Measurements from ENCODE around the gene HGFAC.
"Not testable (repeated sequence)": the region's sequence is repeated elsewhere in the genome, so short reads cannot be mapped to it uniquely, and the experiment has no call there.

Gene HGFAC

GRCh38 chr4:3444351-3445110, 2.8 kb downstream of the HGFAC start:
- peak; percentile 18 for DNase-seq

GRCh38 chr4:3445111-3445820, 3.5 kb downstream of the HGFAC start:
- DNase-seq = peak; percentile 33

- peak; percentile 15 for DNase-seq
Measured at GRCh38 chr4:3445829-3446545, 4.2 kb downstream of the HGFAC start.

- DNase-seq = peak; percentile 45
Measured at GRCh38 chr4:3446631-3447320, 5.0 kb downstream of the HGFAC start.

- DNase-seq = peak; percentile 24
Measured at GRCh38 chr4:3447431-3448395, 5.9 kb downstream of the HGFAC start.

- no peak for DNase-seq
Measured at GRCh38 chr4:3449047-3449573, 7.3 kb downstream of the HGFAC start.

GRCh38 chr4:3449574-3450534, 8.1 kb downstream of the HGFAC start:
- peak; percentile 10 for DNase-seq

- DNase-seq = no peak
Measured at GRCh38 chr4:3450643-3451042, 8.9 kb downstream of the HGFAC start.

- no peak for DNase-seq
Measured at GRCh38 chr4:3451956-3452355, 10.2 kb downstream of the HGFAC start.

GRCh38 chr4:3452376-3452775, 10.6 kb downstream of the HGFAC start:
- no peak for DNase-seq

GRCh38 chr4:3455596-3455995, 13.8 kb downstream of the HGFAC start:
- DNase-seq = not testable (repeated sequence)

GRCh38 chr4:3458371-3458770, 16.6 kb downstream of the HGFAC start:
- DNase-seq = no peak

GRCh38 chr4:3459156-3459555, 17.4 kb downstream of the HGFAC start:
- DNase-seq = not testable (repeated sequence)

GRCh38 chr4:3460926-3461325, 19.2 kb downstream of the HGFAC start:
- no peak for DNase-seq

- no peak for DNase-seq
Measured at GRCh38 chr4:3461515-3462291, 19.9 kb downstream of the HGFAC start.

GRCh38 chr4:3462321-3462789, 20.6 kb downstream of the HGFAC start:
- no peak for DNase-seq

- no peak for DNase-seq
Measured at GRCh38 chr4:3462790-3463415, 21.1 kb downstream of the HGFAC start, which contains the start of gene DOK7. DOK7 (plus strand) TSS chr4:3463306; CDS start chr4:3463376, 70 bp downstream.

GRCh38 chr4:3463556-3464348, 22.0 kb downstream of the HGFAC start:
- no peak for DNase-seq
